ENCODE data around the gene GINS2. TPM values are rescaled to one million over a fixed set of nuclear protein-coding genes. Genes with fewer than 3 reads are reported as not detected.

Gene GINS2
- total and polyA plus RNA-seq, 2 experiments from 2014 or later, result 40.5 to 44.4 TPM

- Histone ChIP-seq H3K4me1 (ENCODE audit: insufficient read depth) (0 out of 2 replicates have a peak, but pooled peaks cover 4% of the 10 kb centered on the region), H3K9me2 (ENCODE audit: insufficient read depth) (no peaks in the 10 kb centered on the region), H3K36me3 (ENCODE audit: insufficient read depth) (no peaks in the 10 kb centered on the region), H3K4me3 (no peak overlapping the region), H4K20me1 (replicated peaks; ENCODE audit: insufficient read depth) (peaks cover 24% of the 10 kb centered on the region), H3K27me3 (ENCODE audit: insufficient read depth) (no peaks in the 10 kb centered on the region), H3F3A (replicated peaks; ENCODE audit: low read depth) (no peaks in the 10 kb centered on the region), H3K27ac (ENCODE audit: low read depth) (0 out of 2 replicates have a peak overlapping the region, but pooled peaks have one; percentile 45), H3K79me2 (replicated peaks; ENCODE audit: insufficient read depth) (peaks cover 96% of the 10 kb centered on the region), H2AFZ (no peak overlapping the region), H3K4me2 (no peak overlapping the region)
- no peak overlapping the region for H3K4me3 Mint-ChIP-seq
- DNase-seq (ENCODE audit: low spot score) (no peak), ATAC-seq (no peak)
- TF ChIP-seq EZH2phosphoT487 (IDR thresholded peaks at IDR 0.05; ENCODE audit: unreplicated experiment) (no peak), ZNF114 (CRISPR knock-in tag; IDR thresholded peaks at IDR 0.05) (no peak), POLR2AphosphoS5 (IDR thresholded peaks at IDR 0.05; ENCODE audit: low read depth) (no peak), CTCF (conservative IDR thresholded peaks at IDR 0.05; ENCODE audit: low read depth in 2 of 2) (no peak), NANOG (IDR thresholded peaks at IDR 0.05; ENCODE audit: borderline replicate concordance) (no peak), EZH2 (IDR thresholded peaks at IDR 0.05; ENCODE audit: low read depth, unreplicated experiment) (no peak), CREB1 (CRISPR knock-in tag; IDR thresholded peaks at IDR 0.05; ENCODE audit: low read depth) (no peak), REST (IDR thresholded peaks at IDR 0.05; ENCODE audit: unreplicated experiment) (no peak), JUNB (IDR thresholded peaks at IDR 0.05; ENCODE audit: unreplicated experiment) (no peak), ZNF331 (CRISPR knock-in tag; IDR thresholded peaks at IDR 0.05; ENCODE audit: low read depth) (no peak), STAT1 (IDR thresholded peaks at IDR 0.05; ENCODE audit: unreplicated experiment) (no peak)
- TF ChIP-seq, protein P1, sequence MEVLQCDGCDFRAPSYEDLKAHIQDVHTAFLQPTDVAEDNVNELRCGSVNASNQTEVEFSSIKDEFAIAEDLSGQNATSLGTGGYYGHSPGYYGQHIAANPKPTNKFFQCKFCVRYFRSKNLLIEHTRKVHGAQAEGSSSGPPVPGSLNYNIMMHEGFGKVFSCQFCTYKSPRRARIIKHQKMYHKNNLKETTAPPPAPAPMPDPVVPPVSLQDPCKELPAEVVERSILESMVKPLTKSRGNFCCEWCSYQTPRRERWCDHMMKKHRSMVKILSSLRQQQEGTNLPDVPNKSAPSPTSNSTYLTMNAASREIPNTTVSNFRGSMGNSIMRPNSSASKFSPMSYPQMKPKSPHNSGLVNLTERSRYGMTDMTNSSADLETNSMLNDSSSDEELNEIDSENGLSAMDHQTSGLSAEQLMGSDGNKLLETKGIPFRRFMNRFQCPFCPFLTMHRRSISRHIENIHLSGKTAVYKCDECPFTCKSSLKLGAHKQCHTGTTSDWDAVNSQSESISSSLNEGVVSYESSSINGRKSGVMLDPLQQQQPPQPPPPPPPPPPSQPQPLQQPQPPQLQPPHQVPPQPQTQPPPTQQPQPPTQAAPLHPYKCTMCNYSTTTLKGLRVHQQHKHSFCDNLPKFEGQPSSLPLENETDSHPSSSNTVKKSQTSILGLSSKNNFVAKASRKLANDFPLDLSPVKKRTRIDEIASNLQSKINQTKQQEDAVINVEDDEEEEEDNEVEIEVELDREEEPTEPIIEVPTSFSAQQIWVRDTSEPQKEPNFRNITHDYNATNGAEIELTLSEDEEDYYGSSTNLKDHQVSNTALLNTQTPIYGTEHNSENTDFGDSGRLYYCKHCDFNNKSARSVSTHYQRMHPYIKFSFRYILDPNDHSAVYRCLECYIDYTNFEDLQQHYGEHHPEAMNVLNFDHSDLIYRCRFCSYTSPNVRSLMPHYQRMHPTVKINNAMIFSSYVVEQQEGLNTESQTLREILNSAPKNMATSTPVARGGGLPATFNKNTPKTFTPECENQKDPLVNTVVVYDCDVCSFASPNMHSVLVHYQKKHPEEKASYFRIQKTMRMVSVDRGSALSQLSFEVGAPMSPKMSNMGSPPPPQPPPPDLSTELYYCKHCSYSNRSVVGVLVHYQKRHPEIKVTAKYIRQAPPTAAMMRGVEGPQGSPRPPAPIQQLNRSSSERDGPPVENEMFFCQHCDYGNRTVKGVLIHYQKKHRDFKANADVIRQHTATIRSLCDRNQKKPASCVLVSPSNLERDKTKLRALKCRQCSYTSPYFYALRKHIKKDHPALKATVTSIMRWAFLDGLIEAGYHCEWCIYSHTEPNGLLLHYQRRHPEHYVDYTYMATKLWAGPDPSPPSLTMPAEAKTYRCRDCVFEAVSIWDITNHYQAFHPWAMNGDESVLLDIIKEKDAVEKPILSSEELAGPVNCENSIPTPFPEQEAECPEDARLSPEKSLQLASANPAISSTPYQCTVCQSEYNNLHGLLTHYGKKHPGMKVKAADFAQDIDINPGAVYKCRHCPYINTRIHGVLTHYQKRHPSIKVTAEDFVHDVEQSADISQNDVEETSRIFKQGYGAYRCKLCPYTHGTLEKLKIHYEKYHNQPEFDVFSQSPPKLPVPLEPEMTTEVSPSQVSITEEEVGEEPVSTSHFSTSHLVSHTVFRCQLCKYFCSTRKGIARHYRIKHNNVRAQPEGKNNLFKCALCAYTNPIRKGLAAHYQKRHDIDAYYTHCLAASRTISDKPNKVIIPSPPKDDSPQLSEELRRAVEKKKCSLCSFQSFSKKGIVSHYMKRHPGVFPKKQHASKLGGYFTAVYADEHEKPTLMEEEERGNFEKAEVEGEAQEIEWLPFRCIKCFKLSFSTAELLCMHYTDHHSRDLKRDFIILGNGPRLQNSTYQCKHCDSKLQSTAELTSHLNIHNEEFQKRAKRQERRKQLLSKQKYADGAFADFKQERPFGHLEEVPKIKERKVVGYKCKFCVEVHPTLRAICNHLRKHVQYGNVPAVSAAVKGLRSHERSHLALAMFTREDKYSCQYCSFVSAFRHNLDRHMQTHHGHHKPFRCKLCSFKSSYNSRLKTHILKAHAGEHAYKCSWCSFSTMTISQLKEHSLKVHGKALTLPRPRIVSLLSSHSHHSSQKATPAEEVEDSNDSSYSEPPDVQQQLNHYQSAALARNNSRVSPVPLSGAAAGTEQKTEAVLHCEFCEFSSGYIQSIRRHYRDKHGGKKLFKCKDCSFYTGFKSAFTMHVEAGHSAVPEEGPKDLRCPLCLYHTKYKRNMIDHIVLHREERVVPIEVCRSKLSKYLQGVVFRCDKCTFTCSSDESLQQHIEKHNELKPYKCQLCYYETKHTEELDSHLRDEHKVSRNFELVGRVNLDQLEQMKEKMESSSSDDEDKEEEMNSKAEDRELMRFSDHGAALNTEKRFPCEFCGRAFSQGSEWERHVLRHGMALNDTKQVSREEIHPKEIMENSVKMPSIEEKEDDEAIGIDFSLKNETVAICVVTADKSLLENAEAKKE (CRISPR knock-in tag; IDR thresholded peaks at IDR 0.05), result no peak
- TF ChIP-seq, protein P2, sequence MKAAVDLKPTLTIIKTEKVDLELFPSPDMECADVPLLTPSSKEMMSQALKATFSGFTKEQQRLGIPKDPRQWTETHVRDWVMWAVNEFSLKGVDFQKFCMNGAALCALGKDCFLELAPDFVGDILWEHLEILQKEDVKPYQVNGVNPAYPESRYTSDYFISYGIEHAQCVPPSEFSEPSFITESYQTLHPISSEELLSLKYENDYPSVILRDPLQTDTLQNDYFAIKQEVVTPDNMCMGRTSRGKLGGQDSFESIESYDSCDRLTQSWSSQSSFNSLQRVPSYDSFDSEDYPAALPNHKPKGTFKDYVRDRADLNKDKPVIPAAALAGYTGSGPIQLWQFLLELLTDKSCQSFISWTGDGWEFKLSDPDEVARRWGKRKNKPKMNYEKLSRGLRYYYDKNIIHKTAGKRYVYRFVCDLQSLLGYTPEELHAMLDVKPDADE (IDR thresholded peaks at IDR 0.05), result no peak
- peaks cover 12% of the 10 kb centered on the region for H3K4me1 Mint-ChIP-seq
- H3K36me3 Mint-ChIP-seq (ENCODE audit: low read depth), result peaks cover 3% of the 10 kb centered on the region; the same call in 2 of the 3 replicates
- H3K27ac Mint-ChIP-seq, result no peak overlapping the region
- H3K9me3 Mint-ChIP-seq, result no peaks in the 10 kb centered on the region
- peaks cover 7% of the 10 kb centered on the region for H3K27me3 Mint-ChIP-seq (ENCODE audit: insufficient read depth, low read depth, poor library complexity)
Measured at GRCh38 chr16:85638695-85639409, 49.9 kb downstream of the GINS2 start.
